NCI-H1105 treated with DMSO at 0.1 percent for 48 hours (cell line): Measurements from ENCODE around the gene FASTKD2.
"Not testable (repeated sequence)": the region's sequence is repeated elsewhere in the genome, so short reads cannot be mapped to it uniquely, and the experiment has no call there.

Experiments
- DNase-seq: peaks from one replicate; lab custom pipeline; 2025; lab: John Stamatoyannopoulos, UW

The FASTKD2 gene

DNA sequence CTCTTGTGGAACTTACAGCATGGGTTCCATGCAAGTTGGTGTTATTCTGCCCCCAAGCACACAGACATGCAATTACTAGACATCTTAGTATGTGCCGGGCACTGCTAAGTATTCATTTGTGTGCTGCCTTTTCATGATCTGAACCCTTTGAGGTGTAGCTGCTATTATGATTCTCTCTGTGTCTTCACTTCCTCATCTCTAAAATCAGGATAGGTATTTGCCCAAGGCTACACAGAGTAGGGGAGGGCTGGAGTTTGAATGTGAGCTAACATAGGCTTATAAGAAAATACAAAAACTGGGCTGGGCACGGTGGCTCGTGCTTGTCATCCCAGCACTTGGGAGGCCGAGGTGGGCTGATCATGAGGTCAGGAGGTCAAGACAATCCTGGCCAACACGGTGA, 27.2 kb downstream of the FASTKD2 start:
- no peak for DNase-seq

GRCh38 chr2:206797376-206797775, 32.0 kb downstream of the FASTKD2 start:
- DNase-seq, result no peak

DNA sequence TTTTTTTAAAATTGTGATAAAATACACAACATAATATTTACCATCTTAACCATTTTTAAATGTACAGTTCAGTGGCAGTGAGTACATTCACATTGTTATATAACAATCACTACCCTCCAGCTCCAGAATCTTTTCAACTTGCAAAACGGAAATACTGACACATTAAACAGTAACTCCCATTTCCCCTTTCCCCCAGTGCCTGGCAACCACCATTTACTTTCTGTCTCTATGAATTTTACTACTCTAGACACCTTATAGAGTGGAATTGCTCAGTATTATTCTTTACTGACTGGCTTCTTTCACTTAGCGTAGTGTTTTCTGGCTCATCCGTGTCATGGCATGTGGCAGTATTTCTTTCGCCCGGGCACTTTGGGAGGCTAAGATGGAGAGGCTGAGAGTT, 32.6 kb downstream of the FASTKD2 start:
- DNase-seq, result no peak

DNA sequence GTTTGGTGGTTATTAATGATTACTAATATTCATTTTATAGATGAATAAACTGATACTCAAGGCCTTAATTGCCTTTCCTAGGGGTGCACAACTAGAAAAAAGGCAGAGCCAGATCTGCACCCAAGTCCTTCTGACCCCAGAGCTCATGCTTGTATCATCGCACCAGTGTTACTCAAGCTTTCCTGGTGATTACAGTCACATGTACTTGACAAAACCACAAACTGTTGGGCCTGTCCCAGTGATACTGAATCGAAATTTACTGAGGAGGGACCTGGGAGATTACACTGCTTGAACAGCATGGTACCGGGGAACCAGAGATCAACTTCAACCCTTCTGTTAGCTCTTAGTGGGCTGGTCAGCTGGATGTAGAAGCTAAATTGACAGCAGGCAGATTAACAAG, 33.7 kb downstream of the FASTKD2 start:
- DNase-seq, result no peak

- peak; percentile 68 for DNase-seq
These were observed 35.4 kb downstream of the FASTKD2 start for GRCh38 chr2:206800506-206801417.

GRCh38 chr2:206801418-206802189, 36.2 kb downstream of the FASTKD2 start:
- DNase-seq, result no peak

- DNase-seq, result no peak
These were observed 37.5 kb downstream of the FASTKD2 start for GRCh38 chr2:206802654-206803514.

- no peak for DNase-seq
These were observed 38.9 kb downstream of the FASTKD2 start for GRCh38 chr2:206804326-206804725.

DNA sequence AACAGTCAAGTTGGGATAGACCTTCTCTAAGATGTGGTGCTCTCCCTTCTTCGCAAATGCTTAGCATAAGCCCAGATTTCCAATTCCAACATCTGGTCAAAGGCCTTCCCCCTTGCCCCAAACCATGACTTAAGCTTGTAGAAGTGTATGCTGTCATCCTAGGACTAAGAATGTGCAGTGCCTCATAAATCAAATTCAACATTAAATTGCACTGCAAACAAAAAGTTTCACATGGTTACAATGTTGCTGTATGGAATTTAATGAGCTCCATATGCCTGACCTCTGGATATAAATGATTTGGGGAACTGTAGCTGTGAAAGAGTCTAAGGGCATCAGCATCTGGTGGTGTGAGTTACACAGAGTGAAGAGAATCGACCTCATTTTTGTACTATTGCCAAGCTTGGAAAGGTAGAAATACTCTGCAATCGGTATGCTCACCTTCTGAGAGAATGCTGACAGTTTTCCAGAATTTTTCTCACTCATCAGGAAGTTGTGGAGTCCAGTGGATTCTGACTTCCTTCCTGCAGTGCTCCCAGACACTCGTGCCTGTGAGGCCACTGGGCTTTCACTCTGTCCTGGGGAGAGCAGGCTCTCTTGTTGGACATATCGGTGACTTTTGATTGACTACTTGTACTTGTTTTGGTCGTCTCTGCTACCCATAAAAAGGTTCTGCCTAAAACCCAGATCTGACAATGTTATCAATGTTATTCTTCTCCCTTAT, 40.6 kb downstream of the FASTKD2 start:
- DNase-seq, result no peak

DNA sequence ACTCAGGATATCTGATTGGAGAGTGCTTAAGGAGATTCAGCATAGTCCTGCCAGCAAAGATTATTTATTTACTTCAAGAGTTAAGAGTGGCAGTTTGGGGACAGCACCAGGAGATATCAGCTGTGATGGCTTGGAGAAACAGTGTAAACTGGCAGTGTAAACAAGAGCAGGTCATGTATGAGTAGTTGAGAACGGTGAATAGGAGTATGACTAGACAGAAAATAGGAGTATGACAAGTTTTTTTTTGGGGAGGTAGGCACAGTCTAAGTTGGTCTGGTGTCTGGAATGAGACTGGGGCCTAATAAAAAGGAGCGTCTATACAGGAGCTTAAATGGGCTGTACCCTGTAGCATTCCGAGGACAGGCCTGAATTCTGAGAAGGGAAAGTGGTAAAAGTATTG, 42.2 kb downstream of the FASTKD2 start:
- not testable (repeated sequence) for DNase-seq

DNA sequence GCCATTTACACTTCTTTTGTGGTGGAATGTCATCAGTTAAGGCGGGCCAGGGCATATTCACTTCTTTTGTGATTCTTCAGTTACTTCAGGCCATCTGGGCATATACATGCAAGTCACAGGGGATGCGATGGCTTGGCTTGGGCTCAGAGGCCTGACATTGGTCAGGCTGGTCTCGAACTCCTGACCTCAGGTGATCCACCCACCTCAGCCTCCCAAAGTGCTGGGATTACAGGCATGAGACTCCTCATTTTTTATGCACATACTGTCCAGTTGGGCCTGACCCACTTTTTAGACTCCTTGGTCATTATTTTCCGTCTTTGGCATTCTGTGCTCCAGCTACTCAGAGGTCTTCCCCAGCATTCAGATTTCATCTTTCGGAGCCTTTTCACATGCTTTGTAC, 47.1 kb downstream of the FASTKD2 start:
- DNase-seq, result not testable (repeated sequence)

DNA sequence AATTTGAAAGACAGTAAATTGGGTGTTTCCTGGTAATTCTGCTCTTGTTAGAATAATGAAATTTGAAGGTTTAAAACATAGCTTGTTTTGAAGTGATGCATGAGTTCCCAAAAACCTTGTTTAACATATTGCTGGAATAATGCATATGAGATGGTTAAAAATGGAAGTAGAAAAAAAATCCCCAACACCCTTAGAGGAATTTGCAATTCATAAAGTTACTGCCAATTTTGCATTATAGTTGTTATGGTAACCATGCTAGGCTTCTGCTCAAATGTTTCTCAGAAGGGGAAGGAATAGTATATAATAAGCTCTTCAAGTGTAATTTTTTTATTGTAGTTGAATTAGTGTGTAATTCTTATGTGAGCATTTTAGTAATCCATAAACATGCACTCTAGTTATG, 49.1 kb downstream of the FASTKD2 start:
- no peak for DNase-seq

DNA sequence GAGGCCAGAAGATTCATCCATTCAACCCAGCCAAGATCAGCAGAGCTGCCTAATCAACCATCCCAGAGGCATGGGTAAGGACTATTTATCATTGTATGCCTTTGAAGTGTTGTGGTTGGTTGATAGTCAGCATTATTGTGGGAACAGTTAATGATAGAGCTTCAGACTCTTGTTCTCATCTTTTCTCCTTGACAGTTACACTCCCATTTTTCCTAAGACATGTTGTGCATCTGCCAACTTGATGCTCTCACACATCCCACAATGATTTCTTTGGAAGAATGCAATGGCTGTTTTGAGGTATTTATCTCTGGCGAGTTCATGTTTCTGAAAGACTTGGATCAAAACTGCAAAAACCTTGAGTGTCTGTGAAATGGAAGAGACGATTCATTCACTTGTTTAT, 55.4 kb downstream of the FASTKD2 start:
- no peak for DNase-seq

DNA sequence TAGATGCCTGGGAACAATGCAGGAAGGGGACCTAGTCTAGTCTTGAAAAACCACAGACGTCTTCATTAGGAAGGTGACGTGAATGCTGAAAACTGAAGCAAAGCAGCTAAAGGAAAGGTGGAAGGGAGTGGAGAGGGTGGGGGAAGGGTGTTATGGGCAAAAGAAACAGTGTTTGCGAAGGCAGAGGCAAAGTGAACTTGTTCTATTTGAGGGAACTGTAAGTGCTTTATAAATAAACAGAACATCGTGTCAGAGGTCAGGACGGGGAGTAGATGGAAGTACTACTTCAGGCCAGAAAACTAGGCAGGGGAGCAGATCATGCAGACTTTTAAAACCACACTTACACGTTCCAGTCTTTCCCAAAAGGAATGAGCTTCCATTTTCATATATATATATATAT, 57.8 kb downstream of the FASTKD2 start:
- DNase-seq, result no peak

DNA sequence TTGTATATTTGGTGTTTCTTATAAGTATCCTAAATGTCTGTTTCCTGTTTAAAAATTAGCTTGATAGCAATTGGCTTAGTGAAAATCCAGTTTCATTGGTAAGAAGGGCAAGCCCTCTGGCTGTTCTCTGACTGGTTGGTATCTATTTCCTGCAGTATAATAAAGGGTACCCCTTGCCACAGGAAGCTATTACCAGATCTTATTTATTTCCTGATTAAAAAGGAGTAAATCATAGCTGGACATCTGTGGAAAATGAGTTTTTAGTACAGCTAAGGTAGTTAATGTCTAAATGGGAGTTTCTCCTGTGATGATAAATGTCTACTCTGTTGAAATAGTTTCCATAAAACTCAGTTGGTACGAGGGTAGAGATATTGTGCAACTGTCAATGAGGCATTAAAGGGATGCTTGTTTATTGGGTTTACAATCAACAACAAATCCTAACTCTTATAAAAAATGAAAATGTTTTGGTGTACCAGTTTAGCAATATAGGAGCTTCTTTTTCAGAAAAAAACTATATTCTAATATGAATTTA, 58.7 kb downstream of the FASTKD2 start:
- DNase-seq, result no peak

- DNase-seq, result no peak
These were observed 59.6 kb downstream of the FASTKD2 start for GRCh38 chr2:206824993-206825392.

GRCh38 chr2:206831442-206831995, 66.1 kb downstream of the FASTKD2 start:
- no peak for DNase-seq

- DNase-seq, result no peak
These were observed 67.5 kb downstream of the FASTKD2 start for GRCh38 chr2:206832873-206833272.

DNA sequence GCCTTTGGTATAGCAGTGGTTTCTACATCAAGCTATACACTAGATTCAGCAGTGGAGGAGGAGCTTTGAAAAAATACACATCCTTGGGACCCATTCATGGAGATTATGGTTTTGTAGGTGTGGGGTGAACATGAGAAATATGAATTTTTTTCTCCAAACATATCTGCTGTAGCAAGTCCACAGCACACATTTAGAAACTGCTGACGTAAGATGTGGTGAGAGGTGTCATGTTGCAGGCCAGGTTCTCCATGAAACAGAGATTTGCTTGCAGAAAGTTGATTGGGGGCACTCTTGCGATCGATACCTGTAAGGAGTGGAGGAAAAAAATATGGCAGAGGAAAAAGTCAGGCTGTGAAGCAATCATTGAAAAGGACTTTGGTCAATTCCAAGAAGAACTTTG, 67.9 kb downstream of the FASTKD2 start:
- no peak for DNase-seq

DNA sequence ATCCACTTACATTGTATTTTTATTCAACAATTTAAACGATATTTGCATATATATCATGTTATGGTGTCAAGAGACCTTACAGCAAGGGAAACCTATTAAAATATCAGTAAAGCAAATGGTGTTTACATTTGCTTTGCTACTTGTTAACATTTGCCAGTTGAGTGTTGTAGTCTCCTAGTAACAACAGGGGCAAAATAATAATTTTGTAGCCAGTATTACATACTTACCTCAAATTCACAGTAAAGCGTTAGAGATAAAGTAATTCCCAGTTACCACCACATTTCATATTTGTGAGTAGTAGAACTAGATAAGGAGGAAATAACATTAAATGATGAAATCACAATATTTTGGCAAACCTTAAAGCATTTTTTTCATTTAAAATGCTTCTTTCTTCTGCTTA, 71.3 kb downstream of the FASTKD2 start:
- DNase-seq, result peak; percentile 1

DNA sequence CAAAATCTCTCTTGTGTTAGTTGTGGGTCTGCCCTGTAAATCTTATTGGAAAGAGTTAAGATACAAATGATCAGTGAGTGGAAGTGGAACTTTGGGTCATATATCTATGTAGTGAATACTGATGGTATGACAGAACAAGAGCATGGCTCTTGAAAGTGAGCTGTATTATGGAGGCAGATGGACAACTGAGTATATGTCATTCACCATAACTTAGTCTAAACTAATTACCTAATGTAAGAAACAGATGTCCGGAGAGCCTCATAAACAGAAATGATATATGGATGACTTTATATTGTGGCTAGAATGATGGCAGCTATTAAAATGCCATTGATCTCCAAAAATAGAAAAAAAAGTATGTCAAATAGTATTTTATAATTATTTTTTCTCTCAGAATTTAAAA, 72.4 kb downstream of the FASTKD2 start:
- DNase-seq, result no peak
